ENCODE results near the gene CADM3. TPM values are rescaled to one million over a fixed set of nuclear protein-coding genes. Genes with fewer than 3 reads are reported as not detected.

Gene CADM3
- total RNA-seq, 5 donors from 2014 or later (not counting 1 experiment from before 2014, with no cell fraction given), result not detected

DNA sequence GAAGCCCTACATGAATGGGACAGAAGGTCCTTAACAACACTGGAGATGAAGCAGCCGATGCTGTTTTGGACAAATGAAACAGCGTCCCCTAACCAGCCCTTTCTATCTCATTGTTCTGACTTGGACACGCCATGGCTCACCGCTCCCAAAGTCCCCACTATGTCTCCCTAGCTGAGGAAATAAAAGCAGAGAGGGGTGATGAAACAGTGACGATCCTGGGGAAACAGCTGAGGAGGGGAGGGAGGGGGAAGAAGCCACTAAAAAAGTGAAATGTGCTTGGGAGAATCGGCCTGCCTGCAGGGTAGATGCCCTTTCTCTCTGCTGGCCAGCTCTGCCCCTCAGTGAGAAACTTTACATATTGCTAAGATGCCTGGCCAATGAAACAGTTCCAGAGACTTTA lies 32.2 kb downstream of the CADM3 start:
- H3K4me1 ChIP-seq (ENCODE audit: control insufficient read depth in 1 of 2, extremely low read depth in 1 of 2, insufficient read depth in 2 of 2, low read length in 2 of 2), result peaks cover 2 to 12% of the 10 kb centered on the region in 2 experiments
- DNase-seq, result no peak
- no peak overlapping the region for H3K27ac ChIP-seq (ENCODE audit: low read length)
- Mint-ChIP-seq H3K4me3 (no peak overlapping the region), H3K9me3 (no peaks in the 10 kb centered on the region), H3K27me3 (peaks cover 53 to 77% of the 10 kb centered on the region in 2 donors), H3K36me3 (no peaks in the 10 kb centered on the region), H3K27ac (no peak overlapping the region), H3K4me1 (peaks cover 3 to 16% (median 4%) of the 10 kb centered on the region in 3 donors)
- no peak overlapping the region for H3K4me3 ChIP-seq (ENCODE audit: control insufficient read depth in 1 of 2, extremely low read depth in 1 of 2, low read length in 1 of 2)
- no peaks in the 10 kb centered on the region for H3K36me3 ChIP-seq (ENCODE audit: control insufficient read depth in 2 of 2, extremely low read depth in 1 of 2, insufficient read depth in 1 of 2, low read length in 1 of 2)
- no peak for ATAC-seq (replicated peaks in 1 of 4)
- POLR2A ChIA-PET, result no interaction called here
- H3K27me3 ChIP-seq (replicated peaks in 1 of 2; ENCODE audit: control insufficient read depth in 2 of 2, extremely low read depth in 1 of 2, insufficient read depth in 2 of 2, low read length in 1 of 2), result peaks cover 0 to 57% of the 10 kb centered on the region in 2 experiments
- no peaks in the 10 kb centered on the region for H3K9me3 ChIP-seq
- CTCF ChIA-PET, result interaction anchor here in 1 of 2 donors (1.4 kb wide), 1 partner anchor 11 kb away, joined by 5 read pairs; no protein-coding TSS in a partner anchor
- 11% methylated on average over 1 of the region's 6 CpGs for whole genome bisulfite sequencing (ENCODE audit: insufficient coverage)

DNA sequence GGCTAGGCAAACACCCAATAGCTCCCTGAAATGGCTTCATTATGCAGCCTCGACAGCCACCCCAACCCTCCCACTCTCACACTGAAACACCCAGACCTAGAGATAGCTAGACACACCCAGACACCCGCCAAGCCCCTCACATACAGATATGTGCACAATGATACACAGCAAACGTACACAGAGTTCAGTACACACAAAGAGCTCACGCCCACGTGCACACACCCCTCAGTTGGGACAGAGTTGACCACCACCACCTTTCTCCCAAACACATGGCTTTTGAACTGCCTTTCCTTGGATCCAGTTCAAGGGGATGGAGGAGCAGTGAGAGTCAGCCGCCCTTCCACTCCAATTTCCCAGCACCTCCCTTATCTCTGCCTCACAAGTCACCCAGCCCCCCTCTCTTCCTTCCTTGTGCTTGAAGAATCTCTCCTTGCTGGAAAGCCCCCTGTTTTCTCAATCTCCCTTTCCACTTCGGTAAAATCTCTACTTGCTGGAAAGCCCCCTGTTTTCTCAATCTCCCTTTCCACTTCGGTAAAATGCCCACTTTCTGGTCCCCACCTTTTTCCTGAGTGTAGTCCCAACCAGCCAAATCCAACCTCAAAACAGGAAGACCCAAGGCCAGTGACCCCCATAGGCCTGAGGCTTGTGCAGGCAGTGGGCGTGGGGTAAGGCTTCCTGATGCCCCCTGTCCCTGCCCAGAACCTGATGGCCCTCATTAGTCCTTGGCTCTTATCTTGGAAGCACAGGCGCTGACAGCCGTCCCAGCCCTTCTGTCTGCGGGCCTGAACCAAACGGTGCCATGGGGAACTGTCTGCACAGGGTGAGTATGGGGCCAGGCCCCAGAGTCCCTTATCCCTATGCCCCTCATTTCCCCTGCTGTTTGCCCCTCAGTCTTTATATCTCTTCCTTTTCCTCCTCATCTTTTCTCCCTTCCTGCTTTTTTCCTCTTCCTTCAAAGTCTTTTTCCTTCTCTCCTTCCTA lies 33.0 kb downstream of the CADM3 start, which contains the start of gene ACKR1:
ACKR1 (plus strand) TSS at position 715 of the 981 bp plus-strand sequence; CDS start at position 800, 85 bp downstream.
- ChIA-PET POLR2A (no interaction called here), CTCF (interaction anchor here in 1 of 2 donors (1.4 kb wide), 1 partner anchor 10 kb away, joined by 5 read pairs; no protein-coding TSS in a partner anchor)
- Mint-ChIP-seq H3K36me3 (no peaks in the 10 kb centered on the region), H3K27me3 (peaks cover 61 to 80% of the 10 kb centered on the region in 2 donors), H3K4me3 (no peak within 1 kb of the TSS), H3K27ac (no peak within 1 kb of the TSS), H3K9me3 (no peaks in the 10 kb centered on the region), H3K4me1 (peaks cover 3 to 16% (median 4%) of the 10 kb centered on the region in 3 donors)
- Histone ChIP-seq H3K27me3 (replicated peaks in 1 of 2; ENCODE audit: control insufficient read depth in 2 of 2, extremely low read depth in 1 of 2, insufficient read depth in 2 of 2, low read length in 1 of 2) (peaks cover 0 to 57% of the 10 kb centered on the region in 2 experiments), H3K27ac (ENCODE audit: low read length) (no peak within 1 kb of the TSS), H3K36me3 (ENCODE audit: control insufficient read depth in 2 of 2, extremely low read depth in 1 of 2, insufficient read depth in 1 of 2, low read length in 1 of 2) (no peaks in the 10 kb centered on the region), H3K9me3 (no peaks in the 10 kb centered on the region), H3K4me1 (ENCODE audit: control insufficient read depth in 1 of 2, extremely low read depth in 1 of 2, insufficient read depth in 2 of 2, low read length in 2 of 2) (peaks cover 2 to 12% of the 10 kb centered on the region in 2 experiments), H3K4me3 (ENCODE audit: control insufficient read depth in 1 of 2, extremely low read depth in 1 of 2, low read length in 1 of 2) (no peak within 1 kb of the TSS)
- peak in 1 of 4 experiments; percentile 27 for ATAC-seq (replicated peaks in 1 of 4)
- no peak for DNase-seq
- WGBS (ENCODE audit: insufficient coverage), result 68% methylated on average over 13 of the region's 13 CpGs

DNA sequence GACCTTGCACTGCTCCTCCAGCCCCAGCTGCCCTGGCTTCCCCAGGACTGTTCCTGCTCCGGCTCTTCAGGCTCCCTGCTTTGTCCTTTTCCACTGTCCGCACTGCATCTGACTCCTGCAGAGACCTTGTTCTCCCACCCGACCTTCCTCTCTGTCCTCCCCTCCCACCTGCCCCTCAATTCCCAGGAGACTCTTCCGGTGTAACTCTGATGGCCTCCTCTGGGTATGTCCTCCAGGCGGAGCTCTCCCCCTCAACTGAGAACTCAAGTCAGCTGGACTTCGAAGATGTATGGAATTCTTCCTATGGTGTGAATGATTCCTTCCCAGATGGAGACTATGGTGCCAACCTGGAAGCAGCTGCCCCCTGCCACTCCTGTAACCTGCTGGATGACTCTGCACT lies 33.8 kb downstream of the CADM3 start:
- WGBS (ENCODE audit: insufficient coverage), result 74% methylated on average over 3 of the region's 6 CpGs
- no peaks in the 10 kb centered on the region for H3K9me3 Mint-ChIP-seq
- no peak overlapping the region for H3K4me3 Mint-ChIP-seq

DNA sequence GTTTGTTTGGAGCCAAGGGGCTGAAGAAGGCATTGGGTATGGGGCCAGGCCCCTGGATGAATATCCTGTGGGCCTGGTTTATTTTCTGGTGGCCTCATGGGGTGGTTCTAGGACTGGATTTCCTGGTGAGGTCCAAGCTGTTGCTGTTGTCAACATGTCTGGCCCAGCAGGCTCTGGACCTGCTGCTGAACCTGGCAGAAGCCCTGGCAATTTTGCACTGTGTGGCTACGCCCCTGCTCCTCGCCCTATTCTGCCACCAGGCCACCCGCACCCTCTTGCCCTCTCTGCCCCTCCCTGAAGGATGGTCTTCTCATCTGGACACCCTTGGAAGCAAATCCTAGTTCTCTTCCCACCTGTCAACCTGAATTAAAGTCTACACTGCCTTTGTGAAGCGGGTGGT lies 34.7 kb downstream of the CADM3 start:
- ChIA-PET POLR2A (no interaction called here), CTCF (no interaction called here)
- H3K9me3 Mint-ChIP-seq, result no peaks in the 10 kb centered on the region
- Histone ChIP-seq H3K9me3 (no peaks in the 10 kb centered on the region), H3K27me3 (replicated peaks in 1 of 2; ENCODE audit: control insufficient read depth in 2 of 2, extremely low read depth in 1 of 2, insufficient read depth in 2 of 2, low read length in 1 of 2) (peaks cover 0 to 56% of the 10 kb centered on the region in 2 experiments), H3K36me3 (ENCODE audit: control insufficient read depth in 2 of 2, extremely low read depth in 1 of 2, insufficient read depth in 1 of 2, low read length in 1 of 2) (no peaks in the 10 kb centered on the region), H3K4me1 (ENCODE audit: control insufficient read depth in 1 of 2, extremely low read depth in 1 of 2, insufficient read depth in 2 of 2, low read length in 2 of 2) (peaks cover 2 to 11% of the 10 kb centered on the region in 2 experiments), H3K27ac (ENCODE audit: low read length) (no peak overlapping the region), H3K4me3 (ENCODE audit: control insufficient read depth in 1 of 2, extremely low read depth in 1 of 2, low read length in 1 of 2) (no peak overlapping the region)
- ATAC-seq (replicated peaks in 1 of 4) (no peak), DNase-seq (no peak)
- 91% methylated on average over 3 of the region's 4 CpGs for WGBS (ENCODE audit: insufficient coverage)
- peaks cover 0 to 9% (median 4%) of the 10 kb centered on the region in 3 donors for H3K4me1 Mint-ChIP-seq
- no peaks in the 10 kb centered on the region for H3K36me3 Mint-ChIP-seq
- peaks cover 60 to 83% of the 10 kb centered on the region in 2 donors for H3K27me3 Mint-ChIP-seq
- no peak overlapping the region for H3K4me3 Mint-ChIP-seq
- H3K27ac Mint-ChIP-seq, result no peak overlapping the region

More for the DNA sequence above, 33.8 kb downstream of the CADM3 start:
- no peak overlapping the region for H3K27ac Mint-ChIP-seq
- H3K27me3 Mint-ChIP-seq, result peaks cover 64 to 81% of the 10 kb centered on the region in 2 donors
- ChIA-PET POLR2A (no interaction called here), CTCF (no interaction called here)
- H3K4me1 Mint-ChIP-seq, result peaks cover 3 to 15% (median 4%) of the 10 kb centered on the region in 3 donors
- Histone ChIP-seq H3K4me3 (ENCODE audit: control insufficient read depth in 1 of 2, extremely low read depth in 1 of 2, low read length in 1 of 2) (no peak overlapping the region), H3K9me3 (no peaks in the 10 kb centered on the region), H3K4me1 (ENCODE audit: control insufficient read depth in 1 of 2, extremely low read depth in 1 of 2, insufficient read depth in 2 of 2, low read length in 2 of 2) (peaks cover 2 to 12% of the 10 kb centered on the region in 2 experiments), H3K36me3 (ENCODE audit: control insufficient read depth in 2 of 2, extremely low read depth in 1 of 2, insufficient read depth in 1 of 2, low read length in 1 of 2) (no peaks in the 10 kb centered on the region), H3K27me3 (replicated peaks in 1 of 2; ENCODE audit: control insufficient read depth in 2 of 2, extremely low read depth in 1 of 2, insufficient read depth in 2 of 2, low read length in 1 of 2) (peaks cover 0 to 55% of the 10 kb centered on the region in 2 experiments), H3K27ac (ENCODE audit: low read length) (no peak overlapping the region)
- no peak for DNase-seq
- no peaks in the 10 kb centered on the region for H3K36me3 Mint-ChIP-seq
- ATAC-seq (replicated peaks in 1 of 4), result no peak

DNA sequence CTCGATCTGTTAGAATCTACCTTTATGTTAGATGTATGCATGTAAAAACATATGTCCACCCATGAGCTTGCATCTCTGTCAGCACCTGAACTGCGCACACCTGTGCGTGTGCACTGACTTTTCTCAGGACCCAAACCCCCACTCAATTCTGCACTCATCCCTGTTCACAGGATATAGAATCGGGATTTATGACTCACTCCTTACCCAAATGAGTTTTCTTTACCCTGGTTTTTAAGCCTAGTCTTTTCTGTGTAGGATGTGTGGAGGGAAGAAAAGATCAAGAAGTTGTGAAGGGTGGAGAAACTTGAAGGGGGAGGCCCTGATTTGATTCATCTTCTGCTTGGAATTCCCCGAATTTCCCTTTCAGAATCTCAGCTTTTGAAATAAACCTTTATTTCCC lies 35.7 kb downstream of the CADM3 start:
- H3K9me3 ChIP-seq, result no peaks in the 10 kb centered on the region
- no peak overlapping the region for H3K4me3 ChIP-seq (ENCODE audit: control insufficient read depth in 1 of 2, extremely low read depth in 1 of 2, low read length in 1 of 2)
- peaks cover 0 to 2% (median 2%) of the 10 kb centered on the region in 3 donors for H3K4me1 Mint-ChIP-seq
- no peaks in the 10 kb centered on the region for H3K36me3 ChIP-seq (ENCODE audit: control insufficient read depth in 2 of 2, extremely low read depth in 1 of 2, insufficient read depth in 1 of 2, low read length in 1 of 2)
- no peak overlapping the region for H3K27ac Mint-ChIP-seq
- peaks cover 0 to 2% of the 10 kb centered on the region in 2 experiments for H3K4me1 ChIP-seq (ENCODE audit: control insufficient read depth in 1 of 2, extremely low read depth in 1 of 2, insufficient read depth in 2 of 2, low read length in 2 of 2)
- H3K27ac ChIP-seq (ENCODE audit: low read length), result no peak overlapping the region
- no peak for ATAC-seq (replicated peaks in 1 of 4)
- ChIA-PET POLR2A (no interaction called here), CTCF (no interaction called here)
- H3K27me3 Mint-ChIP-seq, result peaks cover 61 to 83% of the 10 kb centered on the region in 2 donors
- H3K9me3 Mint-ChIP-seq, result no peaks in the 10 kb centered on the region
- 37% methylated on average over 2 of the region's 5 CpGs for WGBS (ENCODE audit: insufficient coverage)
- H3K36me3 Mint-ChIP-seq, result no peaks in the 10 kb centered on the region
- DNase-seq, result no peak
- peaks cover 0 to 48% of the 10 kb centered on the region in 2 experiments for H3K27me3 ChIP-seq (replicated peaks in 1 of 2; ENCODE audit: control insufficient read depth in 2 of 2, extremely low read depth in 1 of 2, insufficient read depth in 2 of 2, low read length in 1 of 2)
- H3K4me3 Mint-ChIP-seq, result no peak overlapping the region

DNA sequence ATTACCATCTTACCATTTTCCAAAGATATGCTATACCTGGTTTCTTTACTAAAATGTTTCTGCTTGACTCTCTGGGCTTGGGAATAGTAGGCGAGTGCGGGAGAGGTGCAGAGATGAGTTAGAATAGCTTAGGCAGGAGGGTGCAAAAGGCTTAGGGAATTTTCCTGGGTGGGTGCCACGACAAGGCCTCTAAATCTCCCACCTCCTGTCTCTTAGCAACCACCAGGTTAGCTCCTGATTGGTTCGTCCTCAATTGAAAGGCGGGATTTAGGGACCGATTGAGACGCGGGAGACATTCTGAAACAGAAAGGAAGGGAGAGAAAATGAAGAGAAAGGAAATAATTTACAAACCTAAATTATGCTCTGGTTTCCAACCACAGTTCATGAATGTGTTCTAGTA lies 36.4 kb downstream of the CADM3 start:
- H3K27me3 ChIP-seq (replicated peaks in 1 of 2; ENCODE audit: control insufficient read depth in 2 of 2, extremely low read depth in 1 of 2, insufficient read depth in 2 of 2, low read length in 1 of 2), result peaks cover 0 to 45% of the 10 kb centered on the region in 2 experiments
- H3K4me1 ChIP-seq (ENCODE audit: control insufficient read depth in 1 of 2, extremely low read depth in 1 of 2, insufficient read depth in 2 of 2, low read length in 2 of 2), result no peaks in the 10 kb centered on the region
- no peaks in the 10 kb centered on the region for H3K9me3 Mint-ChIP-seq
- no peaks in the 10 kb centered on the region for H3K36me3 Mint-ChIP-seq
- peaks cover 59 to 82% of the 10 kb centered on the region in 2 donors for H3K27me3 Mint-ChIP-seq
- H3K27ac ChIP-seq (ENCODE audit: low read length), result no peak overlapping the region
- H3K36me3 ChIP-seq (ENCODE audit: control insufficient read depth in 2 of 2, extremely low read depth in 1 of 2, insufficient read depth in 1 of 2, low read length in 1 of 2), result no peaks in the 10 kb centered on the region
- ChIA-PET POLR2A (no interaction called here), CTCF (interaction anchor here in 1 of 2 donors (1.3 kb wide), 1 partner anchor 75 kb away, joined by 3 read pairs; no protein-coding TSS in a partner anchor)
- WGBS (ENCODE audit: insufficient coverage), result no CpG with 5 or more reads among the region's 8 CpGs
- ATAC-seq (replicated peaks in 1 of 4) (no peak), DNase-seq (no peak)
- H3K27ac Mint-ChIP-seq, result no peak overlapping the region
- no peak overlapping the region for H3K4me3 Mint-ChIP-seq
- no peaks in the 10 kb centered on the region for H3K9me3 ChIP-seq
- H3K4me1 Mint-ChIP-seq, result peaks cover 0 to 2% (median 2%) of the 10 kb centered on the region in 3 donors
- H3K4me3 ChIP-seq (ENCODE audit: control insufficient read depth in 1 of 2, extremely low read depth in 1 of 2, low read length in 1 of 2), result no peak overlapping the region
